ENCODE results near the gene PSD2.

PSD2 gene

DNA sequence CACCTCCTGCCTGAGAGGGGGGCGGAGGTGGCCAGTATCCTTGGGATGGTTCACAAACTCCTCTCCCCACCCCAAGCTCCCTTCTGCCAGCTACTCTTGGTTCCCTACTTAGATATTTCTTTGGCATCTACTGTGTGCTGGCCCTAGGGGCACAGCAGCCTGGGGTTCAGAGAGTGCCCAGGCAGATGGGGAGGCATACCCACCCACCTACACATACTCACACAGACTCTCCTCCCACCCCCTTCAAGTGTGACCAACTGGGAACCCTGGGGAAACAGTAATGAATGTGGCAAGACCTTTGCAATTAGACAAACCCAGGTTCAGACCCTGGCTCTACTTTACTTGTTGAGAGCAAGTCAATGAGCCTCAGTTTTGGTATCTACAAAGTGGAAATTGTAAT, 44.4 kb upstream of the PSD2 start:
- TF ChIP-seq MYC (IDR thresholded peaks at IDR 0.05; ENCODE audit: low read depth, low read length) (no peak), POLR2A (IDR thresholded peaks at IDR 0.05; ENCODE audit: extremely low read depth, insufficient read length) (no peak)
- TF ChIP-seq, protein P1, sequence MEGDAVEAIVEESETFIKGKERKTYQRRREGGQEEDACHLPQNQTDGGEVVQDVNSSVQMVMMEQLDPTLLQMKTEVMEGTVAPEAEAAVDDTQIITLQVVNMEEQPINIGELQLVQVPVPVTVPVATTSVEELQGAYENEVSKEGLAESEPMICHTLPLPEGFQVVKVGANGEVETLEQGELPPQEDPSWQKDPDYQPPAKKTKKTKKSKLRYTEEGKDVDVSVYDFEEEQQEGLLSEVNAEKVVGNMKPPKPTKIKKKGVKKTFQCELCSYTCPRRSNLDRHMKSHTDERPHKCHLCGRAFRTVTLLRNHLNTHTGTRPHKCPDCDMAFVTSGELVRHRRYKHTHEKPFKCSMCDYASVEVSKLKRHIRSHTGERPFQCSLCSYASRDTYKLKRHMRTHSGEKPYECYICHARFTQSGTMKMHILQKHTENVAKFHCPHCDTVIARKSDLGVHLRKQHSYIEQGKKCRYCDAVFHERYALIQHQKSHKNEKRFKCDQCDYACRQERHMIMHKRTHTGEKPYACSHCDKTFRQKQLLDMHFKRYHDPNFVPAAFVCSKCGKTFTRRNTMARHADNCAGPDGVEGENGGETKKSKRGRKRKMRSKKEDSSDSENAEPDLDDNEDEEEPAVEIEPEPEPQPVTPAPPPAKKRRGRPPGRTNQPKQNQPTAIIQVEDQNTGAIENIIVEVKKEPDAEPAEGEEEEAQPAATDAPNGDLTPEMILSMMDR (IDR thresholded peaks at IDR 0.05; ENCODE audit: low read depth, low read length) = no peak
- DNase-seq (ENCODE audit: low read depth) = no peak
- no peak overlapping the region for H3K4me3 ChIP-seq (ENCODE audit: low read depth, low read length)

DNA sequence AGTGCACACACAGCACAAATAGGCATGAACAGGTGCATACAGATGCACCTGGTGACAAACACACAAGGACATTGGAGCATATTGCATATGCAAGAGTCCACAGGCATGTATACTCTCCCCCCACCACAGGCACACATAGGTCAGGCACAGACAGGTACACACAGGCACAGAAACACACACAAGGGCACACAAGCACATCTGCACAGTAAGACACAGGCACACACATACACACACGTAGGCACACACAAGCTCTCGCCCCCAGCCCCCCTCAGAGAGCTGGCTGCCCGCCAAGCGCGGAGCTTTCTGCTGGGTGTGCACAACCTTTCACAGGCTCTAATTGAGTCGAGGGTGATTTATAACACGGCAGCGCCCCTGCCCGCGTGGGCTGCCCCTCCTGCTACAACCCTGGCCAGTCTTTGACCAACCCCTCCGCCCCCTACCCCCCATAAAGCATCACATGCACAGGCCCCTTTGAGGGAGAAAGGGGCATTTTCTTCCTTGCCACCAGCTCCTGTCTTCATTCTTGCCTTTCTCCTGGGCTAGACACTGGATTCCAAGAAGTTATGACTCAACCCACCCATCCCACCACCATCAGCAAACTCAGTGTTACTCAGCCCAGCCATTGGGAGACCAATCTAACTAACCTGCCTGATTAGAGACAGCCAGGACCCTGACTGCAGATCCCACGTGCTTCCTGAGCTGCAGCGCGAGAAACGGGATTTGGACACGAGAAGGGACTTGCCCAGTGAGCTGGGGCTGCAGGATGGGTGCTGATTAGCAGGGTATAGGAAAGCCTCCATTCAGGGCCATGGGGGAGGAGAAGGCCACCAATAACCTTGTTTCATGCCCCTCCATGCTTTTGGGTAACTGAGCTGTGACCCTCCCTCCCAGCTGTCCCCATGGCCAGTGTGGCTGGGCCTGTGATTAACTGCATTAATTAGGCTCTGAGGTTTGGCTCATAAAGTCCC, 42.8 kb upstream of the PSD2 start:
- TF ChIP-seq, protein P2, sequence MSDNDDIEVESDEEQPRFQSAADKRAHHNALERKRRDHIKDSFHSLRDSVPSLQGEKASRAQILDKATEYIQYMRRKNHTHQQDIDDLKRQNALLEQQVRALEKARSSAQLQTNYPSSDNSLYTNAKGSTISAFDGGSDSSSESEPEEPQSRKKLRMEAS (IDR thresholded peaks at IDR 0.05; ENCODE audit: low read depth, low read length) = no peak
- TF ChIP-seq MYC (IDR thresholded peaks at IDR 0.05; ENCODE audit: low read depth, low read length) = no peak
- no peak for TF ChIP-seq POLR2A (IDR thresholded peaks at IDR 0.05; ENCODE audit: extremely low read depth, insufficient read length)
- TF ChIP-seq, protein P1 (IDR thresholded peaks at IDR 0.05; ENCODE audit: low read depth, low read length) = no peak
- DNase-seq (ENCODE audit: low read depth) = no peak
- H3K4me3 ChIP-seq (ENCODE audit: low read depth, low read length) = no peak overlapping the region

DNA sequence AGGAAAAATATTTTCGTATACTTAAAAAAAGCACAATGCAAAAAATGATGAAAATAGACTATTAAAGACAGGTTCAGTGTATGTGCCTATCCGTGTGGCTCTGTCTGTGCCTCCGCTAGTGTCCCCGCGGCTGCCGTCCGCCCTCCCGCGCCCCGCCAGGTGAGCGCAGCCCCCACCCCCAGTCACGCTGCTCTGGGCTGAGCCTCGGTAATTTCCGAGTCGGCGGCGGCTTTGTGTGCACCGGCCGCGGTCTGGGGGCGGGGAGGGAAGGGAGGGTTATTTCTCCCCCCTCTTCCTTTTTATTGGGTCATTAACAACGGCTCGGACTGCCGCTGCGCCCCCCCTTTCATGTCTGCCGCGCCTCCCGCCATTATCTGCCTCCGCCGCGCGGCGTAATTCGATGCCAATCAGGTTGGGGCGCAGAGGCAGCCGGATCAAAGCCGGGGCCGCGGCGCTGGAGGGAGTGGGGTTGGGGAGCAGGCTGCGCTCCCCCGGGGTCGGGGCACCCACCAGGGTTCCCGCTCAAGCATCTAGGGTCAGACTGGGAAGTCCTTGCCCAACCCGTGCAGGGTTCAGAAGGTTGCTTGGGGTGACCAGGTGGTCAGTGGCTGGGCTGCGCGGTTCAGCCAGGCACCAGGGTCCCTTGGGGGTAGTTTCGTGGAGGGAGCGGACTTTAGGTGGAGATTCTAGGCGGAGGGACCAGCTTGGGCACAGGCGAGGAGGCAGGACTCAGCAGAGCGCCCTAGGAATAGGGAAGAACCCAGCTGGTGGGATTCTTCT, 39.5 kb upstream of the PSD2 start:
- TF ChIP-seq, protein P2 (IDR thresholded peaks at IDR 0.05; ENCODE audit: low read depth, low read length) = no peak
- no peak for TF ChIP-seq POLR2A (IDR thresholded peaks at IDR 0.05; ENCODE audit: extremely low read depth, insufficient read length)
- TF ChIP-seq, protein P1 (IDR thresholded peaks at IDR 0.05; ENCODE audit: low read depth, low read length) = no peak
- TF ChIP-seq MYC (IDR thresholded peaks at IDR 0.05; ENCODE audit: low read depth, low read length) = no peak
- no peak for DNase-seq (ENCODE audit: low read depth)
- no peak overlapping the region for H3K4me3 ChIP-seq (ENCODE audit: low read depth, low read length)

DNA sequence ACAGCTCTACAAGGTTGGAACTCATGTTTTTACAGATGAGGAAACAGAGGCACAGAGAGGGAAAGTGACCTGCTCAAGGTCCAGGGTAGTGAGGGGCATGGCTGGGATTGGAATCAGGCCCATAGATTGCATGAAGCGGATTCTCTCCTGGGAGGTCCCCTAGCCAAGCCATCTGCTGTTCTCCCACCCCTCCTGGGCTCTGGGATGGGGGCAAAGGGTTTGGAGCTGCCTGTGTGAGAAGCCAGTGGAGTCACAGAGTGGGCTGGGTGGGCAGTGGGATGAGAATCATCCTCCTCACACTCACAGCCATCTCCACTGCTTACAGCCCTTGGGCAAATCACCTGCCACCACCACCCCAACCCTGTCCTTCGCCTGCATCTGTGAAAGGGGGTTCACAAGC, 38.6 kb upstream of the PSD2 start:
- TF ChIP-seq POLR2A (IDR thresholded peaks at IDR 0.05; ENCODE audit: extremely low read depth, insufficient read length) = no peak
- TF ChIP-seq MYC (IDR thresholded peaks at IDR 0.05; ENCODE audit: low read depth, low read length) = no peak
- TF ChIP-seq, protein P1 (IDR thresholded peaks at IDR 0.05; ENCODE audit: low read depth, low read length) = no peak
- TF ChIP-seq, protein P2 (IDR thresholded peaks at IDR 0.05; ENCODE audit: low read depth, low read length) = no peak
- no peak for DNase-seq (ENCODE audit: low read depth)
- no peak overlapping the region for H3K4me3 ChIP-seq (ENCODE audit: low read depth, low read length)

DNA sequence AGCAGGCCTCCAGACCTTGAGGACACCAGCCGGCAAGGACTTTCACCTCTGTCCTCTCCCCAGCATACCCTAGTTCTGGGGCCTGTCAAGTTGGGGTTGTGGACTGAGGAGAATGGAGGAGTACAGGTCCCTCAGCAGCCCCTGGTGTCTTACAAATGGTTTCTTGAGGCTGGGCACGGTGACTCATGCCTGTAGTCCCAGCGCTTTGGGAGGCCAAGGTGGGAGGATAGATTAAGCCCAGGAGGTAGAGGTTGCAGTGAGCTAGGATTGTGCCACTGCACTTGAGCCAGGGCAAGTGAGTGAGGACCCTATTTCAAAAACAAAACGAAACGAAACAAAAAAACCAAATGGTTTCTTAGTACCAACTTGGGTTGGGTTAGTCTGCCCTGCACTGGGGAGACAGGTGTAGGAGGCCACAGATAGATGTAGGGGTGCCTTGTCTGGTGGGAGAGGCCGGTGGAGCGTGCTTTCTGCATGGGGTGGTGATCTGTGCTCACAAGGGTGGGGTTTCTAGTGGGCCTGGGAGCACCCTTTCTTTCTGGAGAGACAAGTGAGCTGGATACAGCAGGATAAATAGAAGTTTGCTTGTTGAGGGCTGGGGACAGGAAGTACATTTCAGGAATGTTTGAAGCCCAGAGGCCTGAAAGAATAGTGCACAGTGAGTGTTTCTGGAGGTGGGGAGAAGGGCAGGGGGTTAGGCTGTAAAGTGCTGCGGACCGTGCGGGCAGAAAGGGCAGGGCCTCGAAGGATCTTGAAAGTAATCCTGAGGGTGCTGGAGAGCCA, 37.7 kb upstream of the PSD2 start:
- H3K4me3 ChIP-seq (ENCODE audit: low read depth, low read length) = no peak overlapping the region
- DNase-seq (ENCODE audit: low read depth) = peak; percentile 36
- TF ChIP-seq, protein P2 (IDR thresholded peaks at IDR 0.05; ENCODE audit: low read depth, low read length) = no peak
- no peak for TF ChIP-seq MYC (IDR thresholded peaks at IDR 0.05; ENCODE audit: low read depth, low read length)
- TF ChIP-seq, protein P1 (IDR thresholded peaks at IDR 0.05; ENCODE audit: low read depth, low read length) = no peak
- no peak for TF ChIP-seq POLR2A (IDR thresholded peaks at IDR 0.05; ENCODE audit: extremely low read depth, insufficient read length)

All from NB4 (cell line).